Activated CD8-positive, alpha-beta memory T cell treated with anti-CD3 and anti-CD28 coated beads for 4 hours (primary cell): ENCODE measurements around the gene GRIA3.
"Not testable (repeated sequence)": the region's sequence is repeated elsewhere in the genome, so short reads cannot be mapped to it uniquely, and the experiment has no call there.

Source experiments
- DNase-seq, 2 donors: peaks; one replicate each; pipeline ENCODE4 v3.0.0-alpha.2; 2020; ENCODE audit warnings: low read depth in 2 of 2

The GRIA3 gene

DNA sequence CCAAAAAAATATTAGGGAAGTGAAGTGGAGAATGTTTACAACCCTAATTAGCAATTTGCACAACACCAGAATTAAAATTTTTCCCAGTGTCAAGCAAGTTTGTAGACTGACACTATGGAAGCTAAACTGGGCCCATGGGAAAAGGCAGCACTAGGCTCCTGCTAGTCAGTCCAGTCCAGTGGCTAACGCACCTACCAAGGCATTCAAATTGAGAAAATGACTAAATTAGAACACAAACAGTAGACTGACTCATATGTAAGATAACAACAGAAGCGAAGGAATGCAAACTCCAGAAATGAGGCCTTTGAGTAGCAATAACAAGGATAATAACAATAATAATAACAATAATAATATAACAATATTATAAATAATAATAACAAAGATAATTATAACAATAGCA lies 90.7 kb downstream of the GRIA3 start:
- no peak for DNase-seq

DNA sequence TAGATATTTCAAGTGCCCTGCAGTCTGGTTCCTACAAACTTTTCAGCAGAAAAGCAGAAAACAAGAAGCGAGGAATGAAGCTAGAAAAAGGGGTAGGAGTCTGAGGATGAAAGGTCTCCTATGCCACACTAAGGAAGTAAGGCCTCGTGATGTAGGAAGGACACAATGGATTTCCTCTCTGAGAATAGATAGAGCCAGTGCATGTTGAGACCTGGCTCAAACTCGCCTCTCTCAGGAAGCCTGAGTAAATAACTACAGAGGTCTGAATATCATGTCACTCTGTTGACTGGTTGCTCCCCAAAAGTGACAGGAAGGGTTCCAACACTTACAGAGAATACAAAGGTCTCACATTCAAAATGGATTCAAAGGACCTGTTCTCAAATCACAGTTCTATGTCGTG lies 93.3 kb downstream of the GRIA3 start:
- no peak for DNase-seq

DNA sequence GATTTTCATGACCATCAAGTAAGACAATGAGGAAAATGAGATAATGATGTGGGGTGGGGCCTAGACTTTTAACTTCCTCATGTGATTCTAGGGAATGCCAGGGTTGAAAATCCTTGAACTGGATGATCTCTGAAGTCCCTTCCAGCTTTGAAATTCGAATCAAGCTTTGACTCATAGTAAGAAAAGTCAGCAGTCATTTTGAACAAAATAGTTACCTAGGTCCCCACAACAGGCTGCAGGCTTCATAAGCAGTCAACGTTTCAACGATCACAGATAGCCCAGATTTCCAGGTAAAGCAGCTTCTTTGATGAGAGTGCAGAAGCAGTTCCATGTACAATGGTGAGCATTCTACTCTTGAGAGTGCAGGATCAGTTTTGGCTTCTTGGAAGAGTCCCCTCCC lies 93.7 kb downstream of the GRIA3 start:
- no peak for DNase-seq

DNA sequence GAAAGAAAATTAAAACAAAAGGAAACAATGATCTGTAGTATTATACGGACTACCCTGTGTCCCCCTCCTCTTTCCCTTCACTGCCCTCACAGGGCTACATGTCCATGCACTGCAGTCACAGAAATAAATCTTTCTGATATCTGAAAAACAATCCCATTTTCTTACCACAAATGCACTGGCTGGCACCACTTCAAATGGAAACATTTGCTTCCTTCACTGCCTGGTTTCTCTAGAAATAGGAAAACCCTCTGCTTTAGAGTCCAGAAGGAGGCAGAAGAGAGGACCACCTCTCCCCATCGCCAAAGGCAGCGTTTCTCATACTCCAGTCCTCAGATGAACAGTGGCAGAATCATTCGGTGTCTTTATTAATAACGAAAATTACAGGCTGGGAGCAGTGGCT lies 98.2 kb downstream of the GRIA3 start:
- DNase-seq, result no peak

DNA sequence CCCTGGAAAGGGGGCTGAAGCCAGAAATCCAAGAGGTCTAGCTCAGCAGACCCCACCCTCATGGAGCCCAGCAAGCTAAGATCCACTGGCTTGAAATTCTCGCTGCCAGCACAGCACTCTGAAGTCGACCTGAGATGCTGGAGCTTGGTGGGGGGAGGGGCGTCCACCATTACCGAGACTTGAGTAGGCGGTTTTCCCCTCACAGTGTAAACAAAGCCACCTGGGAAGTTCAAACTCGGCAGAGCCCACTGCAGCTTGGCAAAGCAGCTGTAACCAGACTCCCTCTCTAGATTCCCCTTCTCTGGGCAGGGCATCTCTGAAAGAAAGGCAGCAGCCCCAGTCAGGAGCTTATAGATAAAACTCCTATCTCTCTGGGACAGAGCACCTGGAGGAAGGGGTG lies 99.3 kb downstream of the GRIA3 start:
- DNase-seq, result not testable (repeated sequence)

DNA sequence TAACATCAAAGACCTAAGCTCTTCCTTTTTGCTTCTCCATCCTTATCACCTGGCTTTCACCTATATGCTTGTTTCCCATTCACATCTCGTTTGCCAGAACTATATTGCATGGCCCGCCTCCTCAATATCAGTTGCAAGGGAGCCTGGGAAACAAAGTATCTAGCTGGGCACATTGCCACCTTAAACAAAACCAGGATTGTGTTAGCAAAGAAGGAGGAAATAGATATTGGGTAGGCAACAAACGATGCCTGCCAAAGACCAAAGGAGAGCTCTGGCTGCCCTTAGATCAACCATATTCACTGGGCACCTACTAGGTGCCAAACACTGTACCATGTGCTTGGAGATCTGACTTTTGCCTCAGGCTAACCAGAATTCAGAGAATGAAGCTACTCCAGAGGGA lies 107.5 kb downstream of the GRIA3 start:
- DNase-seq, result no peak

DNA sequence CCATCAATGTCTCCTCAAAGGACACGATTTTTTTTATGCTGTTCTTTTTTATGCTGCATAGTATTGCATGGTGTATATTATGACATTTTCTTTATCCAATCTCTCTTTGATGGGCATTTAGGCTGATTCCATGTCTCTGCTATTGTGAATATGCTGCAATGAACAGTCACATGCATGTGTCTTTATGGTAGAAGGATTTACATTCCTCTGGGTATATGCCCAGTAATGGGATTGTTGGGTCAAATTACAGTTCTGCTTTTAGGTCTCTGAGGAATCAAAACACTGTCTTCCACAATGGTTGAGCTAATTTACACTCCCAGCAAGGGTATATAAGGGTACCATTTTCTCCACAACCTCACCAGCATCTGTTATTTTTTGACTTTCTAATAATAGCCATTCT lies 113.9 kb downstream of the GRIA3 start:
- no peak for DNase-seq

DNA sequence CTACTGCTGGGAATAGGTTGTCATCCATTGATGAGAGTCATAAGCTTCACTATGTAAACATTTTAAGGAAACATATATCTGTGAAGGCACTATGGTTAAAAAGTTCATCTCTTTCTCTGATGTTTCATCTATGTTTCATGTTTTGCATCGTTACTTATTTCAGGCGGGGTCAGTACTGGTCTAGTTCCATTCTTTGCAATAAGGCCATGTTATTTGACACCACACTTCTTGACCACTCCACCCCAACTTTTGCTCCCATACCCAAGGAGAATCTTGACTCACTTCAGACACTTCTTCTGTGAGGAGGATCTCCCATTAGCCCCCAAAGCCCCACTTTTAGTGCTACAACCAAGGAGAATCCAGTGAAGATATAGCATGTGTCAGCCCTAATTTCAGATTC lies 119.4 kb downstream of the GRIA3 start:
- no peak for DNase-seq

DNA sequence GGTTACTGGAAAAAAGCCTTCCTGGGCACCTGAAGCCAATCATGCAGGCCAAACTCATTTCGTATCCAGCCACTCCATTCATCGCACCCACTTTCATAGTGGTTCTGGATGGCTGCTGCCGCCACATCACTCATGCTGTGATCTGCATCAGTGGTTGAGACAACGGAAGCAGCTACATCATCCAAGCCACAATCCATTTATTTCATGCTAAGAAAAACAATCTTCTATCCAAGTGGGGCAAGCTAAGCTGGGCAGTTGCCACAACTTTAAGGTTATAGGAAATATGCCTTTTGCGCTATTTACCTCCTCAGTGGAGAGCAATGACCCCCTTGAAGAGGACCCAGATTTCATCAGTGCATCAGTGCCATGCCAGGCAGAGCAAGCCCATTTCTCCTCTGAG lies 124.6 kb downstream of the GRIA3 start:
- no peak for DNase-seq

DNA sequence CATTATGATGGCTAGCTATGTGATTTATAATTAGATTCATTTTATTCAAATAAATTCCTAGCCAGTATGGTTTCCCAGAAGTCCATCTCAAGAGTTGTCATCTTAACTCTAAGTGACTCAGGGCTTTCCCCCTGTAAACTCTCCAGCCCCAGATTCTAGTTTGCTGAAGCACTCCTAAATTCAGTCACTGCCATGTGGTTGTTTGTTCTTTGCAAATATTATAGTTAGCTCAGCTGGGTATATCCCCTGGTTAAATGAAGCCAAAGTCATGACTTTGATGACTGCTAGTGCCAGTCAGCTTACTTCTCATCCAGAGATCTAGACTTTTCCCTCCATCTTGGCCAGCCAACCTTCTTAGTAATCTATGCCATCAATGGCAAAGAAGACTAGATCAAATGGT lies 126.0 kb downstream of the GRIA3 start:
- DNase-seq, result no peak

DNA sequence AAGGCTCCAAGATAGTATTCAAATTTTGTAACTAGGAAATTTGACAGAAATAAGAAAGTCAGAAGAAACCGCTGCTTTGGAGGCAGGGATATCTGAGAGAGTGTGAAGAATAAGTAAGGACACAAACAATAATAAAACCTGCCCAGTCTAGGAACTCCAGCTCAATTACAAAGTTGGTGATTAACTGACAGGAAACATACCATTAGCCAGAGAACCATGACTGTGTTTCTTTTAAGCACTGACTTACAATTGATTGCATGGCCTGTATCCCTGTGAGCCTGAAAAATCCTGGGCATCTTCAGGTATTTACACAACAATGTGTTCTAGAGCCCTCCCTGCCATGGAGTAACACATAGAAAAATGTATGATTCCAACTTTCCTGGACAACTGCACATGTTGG lies 127.4 kb downstream of the GRIA3 start:
- DNase-seq, result no peak

DNA sequence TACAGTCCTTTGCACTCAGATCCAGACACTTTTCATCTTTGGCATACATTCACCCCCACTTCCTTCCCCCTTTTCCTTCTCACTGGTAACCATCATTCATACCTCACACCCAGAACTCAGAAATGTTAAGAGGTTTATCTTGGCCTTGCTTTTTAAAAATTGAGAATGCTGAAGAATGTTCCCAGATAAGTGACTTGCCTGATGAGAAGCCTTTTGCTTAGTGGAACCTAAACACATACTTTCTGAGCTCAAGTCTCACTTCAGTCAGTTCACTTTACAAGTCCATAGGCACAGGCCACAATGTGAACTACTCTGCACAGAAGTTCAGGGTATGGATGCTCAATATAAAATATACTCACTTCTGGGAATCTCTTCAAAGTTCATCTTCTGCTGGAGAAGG lies 129.4 kb downstream of the GRIA3 start:
- no peak for DNase-seq

DNA sequence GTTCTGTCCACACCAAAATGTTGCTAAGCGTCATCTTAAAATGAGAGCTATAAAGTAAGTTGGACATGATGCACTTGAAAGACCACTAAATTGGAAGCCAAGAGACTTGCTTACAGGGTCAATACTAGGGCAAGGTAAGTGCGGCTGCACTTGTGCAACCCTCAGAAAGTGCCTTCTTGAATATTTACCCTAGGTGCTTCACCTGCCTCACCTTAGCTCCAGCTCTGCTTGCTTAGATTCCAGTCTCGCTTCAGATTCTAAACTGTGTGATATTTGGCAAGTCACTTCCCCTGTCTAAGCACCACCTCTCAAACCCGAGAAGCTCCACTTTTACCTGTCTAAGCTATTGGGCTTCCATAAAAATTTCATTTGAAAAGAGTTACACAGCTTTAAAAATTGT lies 136.5 kb downstream of the GRIA3 start:
- DNase-seq, result no peak

DNA sequence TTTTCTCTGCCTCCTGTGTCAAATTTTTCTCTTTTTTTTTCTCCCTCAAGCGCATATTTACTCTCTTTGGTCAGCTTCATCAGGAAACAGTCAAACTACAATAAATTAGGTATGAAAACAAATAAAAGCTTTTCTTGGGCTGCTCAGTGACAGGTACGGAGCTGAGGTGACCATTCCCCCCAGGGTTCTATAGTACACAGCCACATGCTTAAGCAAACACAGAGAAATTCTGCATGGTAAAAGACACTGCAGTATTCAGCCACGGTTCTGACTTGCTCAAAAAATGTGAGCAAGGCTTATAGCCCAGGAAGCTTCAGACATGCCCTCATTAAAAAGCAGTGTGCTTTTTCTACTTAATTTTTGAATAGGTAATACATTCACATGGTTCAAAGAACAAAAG lies 138.5 kb downstream of the GRIA3 start:
- no peak for DNase-seq

DNA sequence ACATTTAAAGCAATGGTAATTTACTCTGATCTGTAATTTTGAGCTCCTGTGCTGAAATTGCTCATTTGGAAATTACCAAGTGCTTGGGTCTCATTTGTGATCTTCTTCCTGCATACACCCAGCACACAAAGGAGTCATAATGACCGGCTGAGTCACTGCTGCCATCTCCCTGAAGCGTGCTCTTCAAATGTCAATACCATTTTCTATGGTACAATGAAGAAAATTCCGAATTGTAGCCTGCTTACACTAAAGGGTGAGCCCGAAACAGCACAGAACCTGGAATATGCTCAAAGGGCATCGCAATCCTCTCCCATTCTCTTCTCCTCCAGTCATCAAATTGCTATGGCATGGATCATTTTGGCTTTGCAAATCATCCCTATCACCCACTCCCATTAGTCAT lies 140.5 kb downstream of the GRIA3 start:
- DNase-seq, result no peak

DNA sequence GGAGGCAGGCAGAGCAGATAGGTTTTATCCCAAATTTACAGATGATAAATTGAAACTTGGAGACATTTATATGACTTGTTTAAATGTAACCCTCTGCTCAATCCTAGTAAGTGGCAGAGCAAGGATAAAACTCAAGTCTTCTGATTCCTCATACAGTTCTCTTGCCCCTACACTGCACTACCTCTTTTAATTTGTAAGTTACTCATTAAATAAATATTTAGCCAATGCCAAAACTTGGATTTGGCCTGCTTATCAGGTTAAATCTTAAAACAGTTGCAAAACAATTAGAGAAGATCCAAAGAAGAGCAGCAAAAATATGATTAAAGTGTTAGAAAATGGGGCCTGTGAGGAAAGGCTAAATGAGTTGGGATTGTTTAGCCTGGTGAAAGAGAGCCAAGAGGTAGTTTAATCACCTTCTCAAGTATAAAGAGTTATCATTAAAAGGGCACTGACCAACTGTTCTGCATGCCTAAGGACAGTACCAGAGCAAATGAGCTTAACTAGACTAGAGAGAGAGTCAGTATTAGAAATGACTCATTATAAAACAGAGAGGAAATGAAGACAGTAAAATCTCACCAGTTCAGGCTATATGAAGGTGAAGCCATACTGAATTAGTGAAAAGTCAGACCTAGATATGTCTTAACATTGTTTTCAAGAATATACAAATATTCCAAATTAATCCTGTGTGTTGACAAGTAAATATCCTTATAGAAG lies 146.3 kb downstream of the GRIA3 start:
- DNase-seq, result no peak

DNA sequence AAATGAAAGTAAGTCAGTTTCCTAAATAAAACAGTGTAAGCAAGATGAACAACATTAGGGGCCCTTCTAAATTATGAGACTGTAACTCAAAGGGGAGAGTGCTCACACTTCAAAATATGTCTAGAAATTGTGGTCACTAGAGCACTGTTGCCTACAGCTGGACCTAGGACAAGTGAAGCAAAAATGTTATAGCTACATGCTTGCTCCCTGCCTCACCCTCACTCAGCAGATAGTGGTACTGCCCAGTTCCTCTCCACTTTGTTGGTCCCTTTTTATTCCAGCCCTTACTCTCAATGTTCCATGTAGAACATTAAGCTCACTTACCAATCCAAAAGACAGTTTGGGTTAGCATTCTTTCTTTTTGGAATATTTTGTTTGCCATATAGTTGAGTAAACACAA lies 147.3 kb downstream of the GRIA3 start:
- DNase-seq, result no peak

DNA sequence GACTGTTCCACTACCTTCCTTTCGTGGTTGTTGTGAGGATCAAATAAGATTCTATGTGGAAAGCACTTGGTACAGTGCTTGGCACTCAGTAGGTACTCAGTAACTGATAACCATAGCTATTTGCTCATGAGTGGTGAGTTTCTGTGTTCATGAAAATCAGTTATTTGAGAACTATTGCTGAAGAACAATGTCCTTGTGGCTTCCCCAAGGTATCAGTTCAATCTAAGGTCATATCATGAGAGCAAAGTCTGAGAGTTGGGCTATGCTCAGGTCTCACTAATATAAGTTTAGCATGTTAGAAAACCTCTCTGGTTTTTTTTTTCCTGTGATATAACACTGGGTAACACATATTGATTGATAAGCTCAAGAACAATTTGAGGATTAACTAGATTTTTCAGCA lies 147.8 kb downstream of the GRIA3 start:
- no peak for DNase-seq

DNA sequence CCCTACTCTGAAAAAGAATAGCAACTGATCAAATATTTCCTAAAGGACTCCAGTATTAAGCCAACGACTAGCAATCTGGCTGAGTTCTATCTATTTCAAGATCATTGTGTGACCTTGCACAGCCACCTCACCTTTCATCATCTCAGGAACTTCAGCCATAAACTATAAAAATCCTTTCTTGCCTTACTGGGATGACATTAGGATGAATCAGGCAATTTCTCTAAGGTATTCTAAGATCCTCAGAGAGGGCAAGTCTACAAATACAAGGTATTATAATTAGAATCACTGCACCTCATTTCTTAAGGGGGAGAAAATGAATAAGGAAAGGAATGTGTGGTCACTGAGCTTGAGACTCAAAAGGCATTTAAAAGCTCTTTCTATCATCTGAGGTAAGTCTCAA lies 152.6 kb downstream of the GRIA3 start:
- DNase-seq, result no peak

DNA sequence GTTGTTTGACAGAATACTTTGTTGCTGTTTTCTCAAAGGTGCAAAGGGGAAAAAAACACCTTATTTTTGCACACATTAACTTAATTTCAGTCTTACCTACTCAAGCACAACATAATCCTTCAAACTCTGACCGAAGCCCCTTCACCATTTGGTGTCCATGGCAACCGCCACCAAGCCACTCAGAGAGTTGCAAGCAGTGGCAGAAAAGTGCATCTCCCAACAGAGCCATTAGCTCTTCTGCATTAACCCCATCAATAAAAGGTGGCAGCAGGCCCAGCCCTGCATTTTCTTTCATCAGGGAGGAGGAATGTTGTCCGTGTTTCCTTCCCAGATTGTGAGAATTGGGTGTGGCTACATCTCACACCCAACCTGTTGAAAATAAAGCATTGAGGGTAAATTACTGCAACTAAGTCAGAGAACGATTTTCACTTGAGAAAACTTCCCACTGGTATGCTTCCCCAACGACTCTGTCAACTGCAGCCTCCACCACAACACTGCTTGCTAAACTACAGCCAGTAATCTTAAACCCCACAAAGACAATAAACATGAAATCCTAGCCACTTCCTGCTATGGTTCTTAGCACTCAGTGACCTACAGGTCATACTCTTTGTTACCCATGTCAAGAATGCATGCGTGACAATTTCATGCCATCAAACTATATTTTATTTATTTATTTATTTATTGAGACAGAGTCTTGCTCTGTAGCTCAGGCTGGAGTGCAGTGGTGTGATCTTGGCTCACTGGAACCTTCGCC lies 154.0 kb downstream of the GRIA3 start:
- DNase-seq, result no peak

DNA sequence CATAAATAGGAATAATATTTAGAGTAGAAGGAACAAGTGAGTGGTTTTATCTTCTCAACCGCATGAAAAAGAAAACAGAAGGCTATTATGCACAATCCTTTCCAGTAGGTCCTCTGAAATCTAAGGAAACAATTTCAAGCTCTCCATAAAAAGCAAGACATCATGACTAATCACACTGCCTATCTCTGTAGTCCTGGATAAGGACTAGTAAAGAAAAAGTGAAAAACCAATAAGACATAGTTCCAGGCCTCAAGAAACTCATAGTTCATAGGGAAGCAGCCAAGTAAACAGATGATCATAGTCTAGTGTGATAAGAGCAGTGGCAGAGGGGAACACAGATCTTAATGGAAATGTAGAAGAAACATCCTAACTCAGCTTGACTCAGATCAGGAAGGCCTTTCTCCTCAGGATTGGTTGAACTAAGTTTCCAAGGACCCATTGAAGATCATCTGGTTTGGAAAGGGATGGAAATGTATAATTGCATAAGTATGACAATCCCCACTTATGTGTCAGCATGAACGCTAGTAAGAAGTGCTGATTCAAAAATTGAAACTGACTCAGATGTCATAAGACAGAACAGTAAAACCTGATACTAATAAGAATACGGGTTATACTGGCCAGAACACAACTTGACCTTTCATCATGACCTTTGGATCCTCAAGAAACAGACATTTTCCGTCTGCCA lies 155.3 kb downstream of the GRIA3 start:
- DNase-seq, result no peak

DNA sequence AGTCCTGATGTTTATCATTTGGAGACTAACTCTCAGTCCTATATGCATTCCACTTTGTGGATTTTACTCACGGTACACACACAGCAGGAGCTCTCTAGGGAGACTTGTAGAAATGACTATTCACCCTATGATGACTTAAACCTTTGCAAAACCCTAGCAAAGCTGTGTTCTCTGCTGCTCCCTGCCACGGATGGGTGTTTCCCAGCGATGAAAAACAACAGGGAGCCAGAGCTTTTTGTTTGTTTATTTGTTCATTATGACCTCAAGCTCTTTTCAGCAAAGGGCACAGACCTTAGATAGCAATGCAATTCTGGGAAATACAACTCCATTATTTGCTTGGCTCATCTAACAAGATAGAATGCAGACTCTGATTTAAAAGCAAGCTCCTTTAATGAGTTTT lies 156.6 kb downstream of the GRIA3 start:
- DNase-seq, result no peak

DNA sequence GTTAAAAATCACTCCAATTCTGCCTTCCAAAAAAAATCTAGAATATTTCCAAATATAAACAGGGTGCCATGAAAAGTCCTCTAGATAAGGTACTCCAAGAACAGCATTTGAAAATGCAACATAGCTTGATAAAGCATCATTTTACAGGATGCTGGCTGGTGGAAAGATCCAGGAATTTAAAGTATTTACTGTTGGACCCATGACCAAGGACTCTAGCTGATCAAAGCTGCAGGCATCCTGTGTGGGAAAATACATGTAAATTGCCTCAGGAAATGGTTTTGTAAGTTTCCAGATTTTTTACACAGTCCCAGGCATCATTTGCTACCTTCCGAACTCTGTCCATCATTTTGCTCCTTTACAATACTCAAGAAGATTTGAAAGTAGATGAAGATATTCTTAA lies 164.4 kb downstream of the GRIA3 start:
- DNase-seq, result no peak
